Measurements from ENCODE around the gene HIPK2. TPM values are rescaled to one million over a fixed set of nuclear protein-coding genes. Genes with fewer than 3 reads are reported as not detected.

HIPK2 gene
- total RNA-seq, 1 donor from 2014 or later: 45.1 TPM

DNA sequence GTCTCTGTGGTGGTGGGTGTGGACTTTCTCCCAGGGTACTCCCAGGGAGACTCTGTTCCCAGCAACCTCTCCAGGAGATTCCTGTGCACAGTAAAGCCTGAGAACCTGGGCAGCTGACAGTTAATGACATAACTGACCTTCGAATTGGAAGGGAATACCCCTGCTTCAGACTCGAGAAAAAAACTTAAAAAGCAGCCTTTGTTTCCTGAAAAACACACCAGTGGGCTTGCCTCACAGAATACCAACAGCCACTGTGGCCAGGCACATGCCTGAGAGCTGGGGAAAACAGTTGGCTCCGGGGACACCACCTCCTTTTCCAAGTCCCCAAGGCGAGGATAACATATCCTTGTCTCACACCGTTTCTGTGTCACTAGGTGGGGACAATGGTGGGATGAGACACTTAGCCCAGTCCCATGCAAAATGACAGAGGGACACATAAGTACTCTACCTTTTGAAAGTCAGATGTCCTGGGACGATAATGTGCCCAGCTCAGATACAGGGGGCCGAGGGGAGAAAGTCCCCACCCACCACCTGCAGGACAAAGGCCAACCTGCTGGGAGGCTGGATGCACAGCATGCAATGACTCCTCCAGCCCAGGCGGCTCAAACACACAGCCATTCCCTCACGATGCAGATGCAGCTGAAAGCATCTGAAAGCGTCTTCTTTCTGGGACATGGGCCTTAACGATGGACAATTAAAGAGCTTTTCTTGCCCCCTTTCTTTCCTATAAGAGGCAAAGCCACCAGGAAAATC is 65.6 kb downstream of the HIPK2 start:
- no peak for DNase-seq (ENCODE audit: low read depth)
- H3K4me3 ChIP-seq (ENCODE audit: low read depth, low read length): no peak overlapping the region
- TF ChIP-seq, protein P1, sequence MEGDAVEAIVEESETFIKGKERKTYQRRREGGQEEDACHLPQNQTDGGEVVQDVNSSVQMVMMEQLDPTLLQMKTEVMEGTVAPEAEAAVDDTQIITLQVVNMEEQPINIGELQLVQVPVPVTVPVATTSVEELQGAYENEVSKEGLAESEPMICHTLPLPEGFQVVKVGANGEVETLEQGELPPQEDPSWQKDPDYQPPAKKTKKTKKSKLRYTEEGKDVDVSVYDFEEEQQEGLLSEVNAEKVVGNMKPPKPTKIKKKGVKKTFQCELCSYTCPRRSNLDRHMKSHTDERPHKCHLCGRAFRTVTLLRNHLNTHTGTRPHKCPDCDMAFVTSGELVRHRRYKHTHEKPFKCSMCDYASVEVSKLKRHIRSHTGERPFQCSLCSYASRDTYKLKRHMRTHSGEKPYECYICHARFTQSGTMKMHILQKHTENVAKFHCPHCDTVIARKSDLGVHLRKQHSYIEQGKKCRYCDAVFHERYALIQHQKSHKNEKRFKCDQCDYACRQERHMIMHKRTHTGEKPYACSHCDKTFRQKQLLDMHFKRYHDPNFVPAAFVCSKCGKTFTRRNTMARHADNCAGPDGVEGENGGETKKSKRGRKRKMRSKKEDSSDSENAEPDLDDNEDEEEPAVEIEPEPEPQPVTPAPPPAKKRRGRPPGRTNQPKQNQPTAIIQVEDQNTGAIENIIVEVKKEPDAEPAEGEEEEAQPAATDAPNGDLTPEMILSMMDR (conservative IDR thresholded peaks at IDR 0.05; ENCODE audit: low read depth, low read length): no peak

DNA sequence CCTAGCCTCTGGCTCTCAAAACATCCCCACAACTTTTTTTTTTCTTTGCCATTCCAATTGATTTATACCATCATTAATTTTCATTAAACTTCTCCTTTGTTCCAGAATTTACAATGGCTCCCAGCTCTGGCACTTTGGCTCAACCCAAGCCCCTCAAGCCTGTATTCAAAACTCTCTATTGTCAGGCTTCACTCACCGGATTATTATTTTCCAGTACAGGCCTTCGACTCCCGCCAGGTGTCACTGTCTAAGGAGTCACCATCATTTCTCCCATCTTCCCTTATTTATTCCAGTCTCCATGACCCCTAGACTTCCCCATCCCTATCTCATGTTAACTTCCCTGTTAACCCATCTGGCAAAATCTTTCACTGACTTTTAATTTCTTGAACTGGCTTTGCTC is 67.8 kb downstream of the HIPK2 start:
- DNase-seq (ENCODE audit: low read depth): no peak
- TF ChIP-seq, protein P1 (conservative IDR thresholded peaks at IDR 0.05; ENCODE audit: low read depth, low read length): no peak

DNA sequence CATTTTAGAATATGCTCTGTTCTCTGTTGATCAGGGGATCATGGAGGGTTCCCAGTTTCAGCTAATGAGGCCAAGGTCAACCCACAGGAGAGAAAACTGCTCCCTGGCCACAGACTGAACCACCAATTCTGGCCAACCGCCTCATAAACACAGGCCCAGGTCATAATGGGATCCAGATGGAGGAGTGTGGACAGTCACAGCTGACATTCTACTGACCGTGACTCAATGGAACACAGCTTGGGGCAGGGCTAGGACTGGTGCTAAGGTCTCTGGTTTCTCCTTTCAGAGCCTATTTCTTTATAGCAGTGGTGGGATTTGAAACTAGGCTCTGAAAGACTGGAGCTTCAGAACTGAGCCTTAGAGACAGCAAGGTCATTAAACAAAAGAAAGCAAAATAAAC is 68.3 kb downstream of the HIPK2 start:
- H3K4me3 ChIP-seq (ENCODE audit: low read depth, low read length): no peak overlapping the region
- TF ChIP-seq, protein P1 (conservative IDR thresholded peaks at IDR 0.05; ENCODE audit: low read depth, low read length): no peak
- no peak for DNase-seq (ENCODE audit: low read depth)

More for the DNA sequence above, 67.8 kb downstream of the HIPK2 start:
- H3K4me3 ChIP-seq (ENCODE audit: low read depth, low read length): no peak overlapping the region

DNA sequence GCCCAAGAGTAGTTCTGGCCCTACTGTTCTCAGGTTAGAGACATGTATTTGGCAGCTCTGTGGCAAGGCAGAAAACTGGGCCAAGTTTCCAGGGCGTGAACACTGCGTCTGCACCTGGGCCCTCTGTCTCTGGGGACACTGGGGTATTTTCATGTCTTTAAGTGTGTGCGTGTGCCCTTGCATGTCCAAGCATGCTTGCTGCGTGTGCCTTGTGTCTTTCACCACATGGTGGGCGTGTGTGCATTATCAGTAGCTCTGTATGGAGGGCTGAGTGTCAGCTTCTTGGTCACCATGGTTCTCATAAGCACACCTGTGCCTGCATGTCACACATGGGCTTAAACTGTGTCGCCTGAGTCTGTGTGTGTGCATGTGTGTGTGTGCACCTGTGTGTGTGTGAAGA is 69.3 kb downstream of the HIPK2 start:
- TF ChIP-seq, protein P1 (conservative IDR thresholded peaks at IDR 0.05; ENCODE audit: low read depth, low read length): no peak
- no peak for DNase-seq (ENCODE audit: low read depth)

DNA sequence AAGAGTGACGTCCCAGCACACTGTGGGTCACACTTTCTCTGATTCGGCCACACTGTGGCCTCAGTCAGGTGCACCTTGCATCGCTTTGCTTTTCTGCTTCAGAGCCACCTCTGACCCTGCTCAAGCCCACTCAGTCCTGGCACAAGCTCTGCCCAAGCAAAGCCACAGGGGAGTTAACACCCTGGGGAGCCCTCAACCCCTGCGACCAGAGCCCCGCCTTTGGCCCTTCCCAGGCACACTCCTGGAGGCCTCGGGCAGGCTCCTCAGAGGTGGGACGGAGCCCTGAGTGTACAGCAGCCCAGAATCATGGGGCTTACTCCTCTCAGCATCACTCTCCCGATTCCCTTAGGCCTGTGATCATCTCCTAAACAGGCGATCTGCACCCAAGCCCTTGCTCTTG is 71.0 kb downstream of the HIPK2 start:
- TF ChIP-seq, protein P1 (conservative IDR thresholded peaks at IDR 0.05; ENCODE audit: low read depth, low read length): no peak
- H3K4me3 ChIP-seq (ENCODE audit: low read depth, low read length): no peak overlapping the region
- no peak for DNase-seq (ENCODE audit: low read depth)

More for the DNA sequence above, 69.3 kb downstream of the HIPK2 start:
- H3K4me3 ChIP-seq (ENCODE audit: low read depth, low read length): no peak overlapping the region

DNA sequence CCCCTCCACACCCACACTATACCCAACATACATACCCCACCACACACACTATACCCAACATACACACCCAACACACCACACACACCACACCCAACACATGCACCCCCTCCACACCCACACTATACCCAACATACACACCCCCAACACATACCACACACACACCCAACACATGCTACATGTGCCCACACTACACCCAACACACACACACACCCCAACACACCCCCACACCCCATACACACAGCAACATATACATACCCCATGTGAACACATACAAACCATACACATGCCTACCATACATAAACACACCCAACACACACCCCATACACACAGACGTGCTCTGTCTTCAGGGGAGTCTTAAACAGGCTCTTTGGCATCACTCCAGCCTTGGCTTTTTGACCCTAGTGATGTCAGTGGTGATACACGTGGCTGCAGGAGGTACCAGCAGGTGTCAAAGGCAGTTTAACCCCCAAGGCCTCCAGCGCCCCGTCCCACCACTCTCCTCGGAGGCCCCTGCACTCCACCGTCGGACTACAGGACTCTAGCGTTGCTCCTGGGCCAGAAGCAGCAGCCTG is 73.4 kb downstream of the HIPK2 start:
- DNase-seq (ENCODE audit: low read depth): no peak
- H3K4me3 ChIP-seq (ENCODE audit: low read depth, low read length): no peak overlapping the region
- TF ChIP-seq, protein P1 (conservative IDR thresholded peaks at IDR 0.05; ENCODE audit: low read depth, low read length): no peak

Measured in epithelial cell of proximal tubule (primary cell).